K562 (cell line): ENCODE measurements around the gene LRP4.

Experiments
- CTCF ChIP-seq, 3 experiments: IDR thresholded peaks in 2 of 3; conservative IDR thresholded peaks in 1 of 3; 2 replicates each; pipeline ENCODE4 v1.5.1; 2011 to 2012; ENCODE audit warnings: low read length in 3 of 3, mild to moderate bottlenecking in 3 of 3, control low read depth in 2 of 3, improper control_type of control experiment in 1 of 3, inconsistent platforms in 1 of 3, low read depth in 1 of 3, mixed read lengths in 1 of 3, moderate library complexity in 1 of 3; ENCODE audit not compliant: insufficient read depth in 2 of 3
- EGR1 ChIP-seq: fragments of 450-650 bp; conservative IDR thresholded peaks from 2 replicates; pipeline ENCODE4 v1.6.1; 2017; ENCODE audit warnings: mild to moderate bottlenecking
- FOXO4 ChIP-seq: fragments of 450-650 bp; formaldehyde crosslinking; IDR thresholded peaks from 2 replicates; pipeline ENCODE4 v1.4.0; 2020; ENCODE audit warnings: mild to moderate bottlenecking, moderate library complexity
- ILK ChIP-seq: fragments of 450-650 bp; IDR thresholded peaks from 2 replicates; pipeline ENCODE4 v1.6.1; 2016; ENCODE audit warnings: missing genetic modification characterization, low read depth, mild to moderate bottlenecking, missing compliant biosample characterization, moderate library complexity, borderline replicate concordance
- POLR2B ChIP-seq: fragments of 450-650 bp; IDR thresholded peaks from 2 replicates; pipeline ENCODE4 v1.6.1; 2018; ENCODE audit warnings: low read depth; ENCODE audit not compliant: partially characterized antibody
- STAT5A ChIP-seq: IDR thresholded peaks from 2 replicates; pipeline ENCODE4 v1.6.1; 2012; ENCODE audit warnings: low read length, inconsistent platforms, borderline replicate concordance
- ZFP1 ChIP-seq: fragments of 450-650 bp; formaldehyde crosslinking; IDR thresholded peaks from 2 replicates; pipeline ENCODE4 v1.4.0; 2020; ENCODE audit warnings: mild to moderate bottlenecking, mixed read lengths

- TF ChIP-seq FOXO4 (CRISPR knock-in tag) (no peak), CTCF (IDR thresholded peaks at IDR 0.05 in 2 of 3, conservative IDR thresholded peaks at IDR 0.05 in 1 of 3; ENCODE audit: insufficient read depth in 2 of 3, low read depth in 1 of 3, low read length in 3 of 3) (no peak), STAT5A (no peak), ZFP1 (CRISPR knock-in tag) (no peak), ILK (tag) (no peak), POLR2B (no peak), EGR1 (no peak)
These were observed 23.8 kb upstream of the LRP4 start for GRCh38 chr11:46942172-46942571.
